Cortex of kidney (tissue), 1 donor: ENCODE results near the gene SMCR8.
"Not testable (repeated sequence)": the region's sequence is repeated elsewhere in the genome, so short reads cannot be mapped to it uniquely, and the experiment has no call there.

Experiments
- DNase-seq: peaks from one replicate; lab custom pipeline; 2025; lab: John Stamatoyannopoulos, UW

The SMCR8 gene

DNA sequence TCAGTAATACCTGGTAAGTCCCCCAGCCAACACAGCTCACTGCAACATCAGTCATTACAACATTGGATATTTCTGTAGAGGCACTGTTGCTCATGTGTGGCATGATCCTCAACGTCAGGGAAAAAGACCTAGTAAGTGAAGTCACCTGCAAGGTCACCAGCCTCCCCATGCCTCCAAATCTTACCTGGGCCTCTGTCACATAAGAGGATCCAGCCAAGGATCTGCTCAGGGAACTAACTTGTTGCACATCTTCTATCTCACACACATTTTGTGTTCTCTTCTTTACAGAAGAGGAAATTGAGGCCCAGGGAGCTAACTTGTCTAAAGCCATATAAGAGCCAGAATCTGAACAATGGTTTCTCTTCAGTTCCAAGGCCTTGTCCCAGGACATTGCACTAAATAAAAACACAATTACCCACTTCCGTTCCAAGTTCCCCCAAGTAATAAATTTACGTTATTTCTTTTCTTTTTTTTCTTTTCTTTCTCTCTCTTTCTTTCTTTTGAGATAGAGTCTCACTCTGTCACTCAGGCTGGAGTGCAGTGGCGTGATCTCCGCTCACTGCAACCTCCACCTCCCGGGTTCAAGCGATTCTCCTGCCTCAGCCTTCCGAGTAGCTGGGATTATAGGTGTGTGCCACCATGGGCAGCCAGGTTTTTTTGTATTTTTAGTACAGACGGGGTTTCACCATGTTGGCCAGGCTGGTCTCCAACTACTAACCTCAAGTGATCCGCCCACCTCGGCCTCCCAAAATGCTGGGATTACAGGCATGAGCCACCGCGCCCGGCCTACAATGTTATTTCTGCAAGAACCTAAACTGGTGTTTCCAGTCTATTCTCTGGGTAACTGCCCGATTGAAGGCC is 47.0 kb downstream of the SMCR8 start:
- no peak for DNase-seq

DNA sequence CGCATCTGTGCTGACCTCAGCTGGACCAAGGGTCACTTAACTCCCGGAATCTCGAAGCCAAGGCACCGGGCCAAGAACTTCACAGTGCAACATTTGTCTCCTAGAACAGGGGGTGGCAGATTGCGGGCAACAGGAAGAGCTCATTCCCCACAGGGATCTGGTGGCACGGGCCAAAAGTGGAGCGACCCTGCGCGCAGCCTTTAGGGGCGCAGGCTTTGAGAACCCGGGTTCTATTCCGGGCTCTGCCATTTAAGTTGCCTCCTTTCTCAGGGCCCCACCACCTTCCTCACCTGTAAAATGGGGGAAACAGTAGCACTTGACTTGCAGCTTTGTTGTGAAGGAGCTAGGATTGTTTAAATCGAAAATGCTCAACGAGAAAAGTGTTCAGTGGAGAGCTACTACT is 47.6 kb downstream of the SMCR8 start:
- DNase-seq: no peak

DNA sequence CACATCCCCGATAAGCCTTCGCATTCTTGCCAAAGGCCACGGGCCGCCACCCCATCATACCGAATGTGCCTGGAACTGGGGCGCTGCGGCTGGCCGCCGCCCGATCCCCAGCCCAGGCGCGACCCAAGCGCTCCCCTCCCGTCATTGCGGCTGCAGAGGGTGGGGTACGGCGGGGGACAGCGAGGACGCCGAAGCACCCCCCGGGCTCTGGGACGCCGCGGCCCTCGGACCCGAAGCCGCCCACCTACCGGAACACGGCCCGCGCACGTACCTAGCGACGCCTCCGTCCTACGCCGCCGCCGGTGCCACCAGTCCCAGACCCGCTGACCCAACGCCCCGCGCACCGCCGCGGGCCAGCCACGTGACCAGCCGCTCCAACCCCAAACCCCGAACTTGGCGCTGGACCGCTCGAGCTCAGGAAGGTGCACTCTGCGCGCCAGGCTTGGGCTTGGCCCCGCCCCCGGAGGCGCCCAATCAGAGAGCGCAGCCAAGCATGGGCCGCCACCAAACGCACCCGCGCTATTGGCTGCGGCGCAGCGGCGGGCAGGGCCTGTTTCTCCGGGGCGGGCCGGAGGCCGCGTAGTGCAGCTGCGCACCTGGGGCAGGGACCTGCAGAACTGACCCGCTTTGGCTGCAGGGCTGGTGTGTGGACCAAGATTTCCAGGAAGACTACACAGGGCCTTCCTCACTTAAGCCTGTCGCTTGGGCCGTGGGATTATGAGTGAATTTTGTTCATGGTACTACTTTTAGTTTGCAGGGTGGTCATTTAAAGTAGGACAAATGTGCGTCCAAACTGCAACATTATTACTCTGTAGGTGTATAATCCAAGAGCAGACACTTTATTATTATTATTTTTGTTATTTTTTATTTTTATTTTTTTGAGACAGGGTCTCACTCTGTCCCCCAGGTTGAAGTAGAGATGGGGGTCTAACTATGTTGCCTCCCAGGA is 48.3 kb downstream of the SMCR8 start, which contains the start of gene SHMT1:
Gene SHMT1 (minus strand): TSS at position 450 of the 949 bp plus-strand sequence. CDS start 7,569 bp downstream, outside the sequence.
- DNase-seq: peak; percentile 27

DNA sequence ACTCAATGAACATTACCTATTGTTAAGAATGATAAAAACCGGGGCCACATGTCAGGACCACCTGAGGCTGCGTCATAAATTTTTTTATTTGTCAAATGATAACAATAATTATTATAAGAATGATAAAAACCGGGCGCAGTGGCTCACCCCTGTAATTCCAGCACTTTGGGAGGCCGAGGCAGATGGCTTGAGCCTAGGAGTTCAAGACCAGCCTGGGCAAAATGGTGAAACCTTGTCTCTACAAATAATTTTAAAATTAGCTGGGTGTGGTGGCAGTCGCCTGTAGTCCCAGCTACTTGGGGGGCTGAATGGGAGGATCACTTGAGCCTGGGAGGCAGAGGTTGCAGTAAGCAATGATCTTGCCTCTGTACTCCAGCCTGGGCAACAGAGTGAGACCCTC is 49.1 kb downstream of the SMCR8 start:
- DNase-seq: no peak

DNA sequence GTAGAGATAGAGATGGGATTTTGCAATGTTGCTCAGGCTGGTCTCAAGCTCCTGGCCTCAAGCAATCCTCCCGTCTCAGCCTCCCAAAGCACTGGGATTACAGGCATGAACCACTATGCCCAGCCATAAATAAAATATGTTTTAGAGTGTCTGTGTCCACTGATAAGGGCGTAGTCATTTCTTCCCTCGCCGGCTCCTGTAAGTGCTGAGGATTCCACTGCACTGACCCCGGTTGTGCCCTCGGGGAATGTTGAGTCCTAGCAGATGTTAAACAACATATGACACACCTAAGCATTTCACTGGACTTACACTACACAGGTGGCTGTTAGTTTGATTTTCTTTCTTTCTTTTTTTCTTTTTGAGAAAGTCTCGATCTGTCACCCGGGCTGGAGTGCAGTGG is 53.9 kb downstream of the SMCR8 start:
- DNase-seq: no peak

DNA sequence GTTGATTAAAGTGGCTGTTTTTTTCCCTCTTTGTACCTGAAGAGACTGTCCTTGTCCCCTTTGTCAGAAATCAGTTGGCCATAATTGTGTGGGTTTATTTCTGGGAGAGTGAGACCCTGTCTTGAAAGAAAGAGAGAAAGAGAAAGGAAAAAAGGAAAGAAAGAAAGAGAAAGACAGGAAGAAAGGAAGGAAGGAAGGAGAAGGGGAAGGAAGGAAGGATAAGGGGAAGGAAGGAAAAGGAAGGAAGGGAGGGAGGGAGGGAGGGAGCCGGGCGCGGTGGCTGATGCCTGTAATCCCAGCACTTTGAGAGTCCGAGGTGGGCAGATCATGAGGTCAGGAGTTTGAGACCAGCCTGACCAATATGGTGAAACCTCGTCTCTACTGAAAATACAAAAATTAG is 55.7 kb downstream of the SMCR8 start:
- DNase-seq: no peak

DNA sequence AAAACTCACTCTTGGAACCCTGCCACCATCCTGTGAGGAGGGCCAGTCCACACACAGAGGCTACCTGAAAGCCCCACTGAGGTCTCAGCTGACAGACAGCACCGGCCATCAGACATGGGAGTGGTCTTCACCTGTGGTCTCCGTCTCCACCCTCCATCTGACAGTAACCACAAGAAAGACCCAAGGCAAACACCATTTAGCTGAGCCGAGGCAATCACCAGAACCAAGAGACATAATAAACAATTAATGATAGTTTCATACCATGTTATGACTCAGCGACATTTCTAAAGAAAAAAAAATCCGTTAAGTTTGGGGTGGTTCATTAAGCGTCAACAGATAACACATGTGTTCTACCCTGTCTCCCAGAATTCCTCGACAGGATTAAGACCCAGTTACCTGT is 56.4 kb downstream of the SMCR8 start:
- no peak for DNase-seq

DNA sequence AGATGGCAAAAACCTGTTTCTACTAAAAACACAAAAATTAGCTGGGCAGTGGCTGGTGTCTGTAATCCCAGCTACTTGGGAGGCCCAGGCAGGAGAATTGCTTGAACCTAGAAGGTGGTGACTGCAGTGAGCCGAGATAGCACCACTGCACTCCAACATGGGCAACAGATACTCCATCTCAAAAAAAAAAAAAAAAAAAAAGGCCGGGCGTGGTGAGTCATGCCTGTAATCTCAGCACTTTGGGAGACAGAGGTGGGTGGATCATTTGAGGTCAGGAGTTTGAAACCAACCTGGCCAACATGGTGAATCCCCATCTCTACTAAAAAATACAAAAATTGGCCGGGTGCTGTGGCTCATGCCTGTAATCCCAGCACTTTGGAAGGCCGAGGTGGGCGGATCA is 58.1 kb downstream of the SMCR8 start:
- DNase-seq: not testable (repeated sequence)

DNA sequence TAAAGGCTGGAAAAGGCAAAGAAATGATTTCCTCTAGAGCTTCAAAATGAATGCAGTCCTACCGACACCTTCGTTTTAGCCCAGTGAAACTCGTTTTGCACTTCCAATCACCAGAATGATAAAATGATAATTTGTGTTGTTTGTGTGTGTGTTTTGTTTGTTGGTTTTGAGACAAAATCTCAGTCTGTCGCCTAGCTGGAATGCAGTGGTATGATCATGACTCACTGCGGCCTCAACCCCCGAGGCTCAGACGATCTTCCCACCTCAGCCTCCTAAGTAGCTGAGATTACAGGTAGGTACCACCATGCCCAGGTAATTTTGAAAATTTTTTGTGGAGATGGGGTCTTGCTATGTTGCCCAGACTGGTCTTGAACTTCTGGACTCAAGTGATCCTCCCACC is 59.1 kb downstream of the SMCR8 start:
- no peak for DNase-seq
